22Rv1 (cell line): ENCODE data around the gene SLC16A2.

Experiments
- H3K27ac ChIP-seq: fragments of 450-650 bp; 2 replicates; pipeline ENCODE4 v1.5.1; 2017
- ZFX ChIP-seq: fragments of 450-650 bp; IDR thresholded peaks from 2 replicates; pipeline ENCODE4 v1.6.1; 2017; ENCODE audit warnings: antibody characterized with exemption, borderline replicate concordance
- TF ChIP-seq, protein P1 (sequence below): fragments of 450-650 bp; IDR thresholded peaks from 2 replicates; pipeline ENCODE4 v1.5.1; 2017; ENCODE audit warnings: mild to moderate bottlenecking

The SLC16A2 gene

DNA sequence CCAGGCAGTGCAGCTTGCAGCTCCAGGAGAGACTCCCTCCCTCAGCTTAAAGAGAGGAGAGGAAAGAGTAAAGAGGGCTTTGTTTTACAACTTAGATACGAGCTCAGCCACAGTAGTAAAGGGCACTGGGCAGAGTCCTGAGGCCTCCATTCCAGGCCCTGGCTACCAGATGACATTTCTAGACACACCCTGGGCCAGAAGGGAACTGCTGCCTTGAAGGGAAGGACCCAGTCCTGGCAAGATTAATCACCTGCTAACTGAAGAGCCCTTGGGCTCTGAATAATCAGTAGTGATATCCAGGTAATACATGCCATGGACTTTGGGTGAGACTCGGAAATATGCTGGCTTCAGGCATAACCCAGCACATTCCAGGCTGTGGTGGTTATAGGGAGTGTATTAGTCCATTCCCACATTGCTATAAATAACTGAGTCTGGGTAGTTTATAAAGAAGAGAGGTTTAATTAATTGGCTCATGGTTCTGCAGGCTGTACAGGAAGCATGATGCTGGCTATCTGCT is 15.3 kb upstream of the SLC16A2 start:
- TF ChIP-seq, protein P1, sequence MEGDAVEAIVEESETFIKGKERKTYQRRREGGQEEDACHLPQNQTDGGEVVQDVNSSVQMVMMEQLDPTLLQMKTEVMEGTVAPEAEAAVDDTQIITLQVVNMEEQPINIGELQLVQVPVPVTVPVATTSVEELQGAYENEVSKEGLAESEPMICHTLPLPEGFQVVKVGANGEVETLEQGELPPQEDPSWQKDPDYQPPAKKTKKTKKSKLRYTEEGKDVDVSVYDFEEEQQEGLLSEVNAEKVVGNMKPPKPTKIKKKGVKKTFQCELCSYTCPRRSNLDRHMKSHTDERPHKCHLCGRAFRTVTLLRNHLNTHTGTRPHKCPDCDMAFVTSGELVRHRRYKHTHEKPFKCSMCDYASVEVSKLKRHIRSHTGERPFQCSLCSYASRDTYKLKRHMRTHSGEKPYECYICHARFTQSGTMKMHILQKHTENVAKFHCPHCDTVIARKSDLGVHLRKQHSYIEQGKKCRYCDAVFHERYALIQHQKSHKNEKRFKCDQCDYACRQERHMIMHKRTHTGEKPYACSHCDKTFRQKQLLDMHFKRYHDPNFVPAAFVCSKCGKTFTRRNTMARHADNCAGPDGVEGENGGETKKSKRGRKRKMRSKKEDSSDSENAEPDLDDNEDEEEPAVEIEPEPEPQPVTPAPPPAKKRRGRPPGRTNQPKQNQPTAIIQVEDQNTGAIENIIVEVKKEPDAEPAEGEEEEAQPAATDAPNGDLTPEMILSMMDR: no peak
- TF ChIP-seq ZFX: no peak
- no peak overlapping the region for H3K27ac ChIP-seq

DNA sequence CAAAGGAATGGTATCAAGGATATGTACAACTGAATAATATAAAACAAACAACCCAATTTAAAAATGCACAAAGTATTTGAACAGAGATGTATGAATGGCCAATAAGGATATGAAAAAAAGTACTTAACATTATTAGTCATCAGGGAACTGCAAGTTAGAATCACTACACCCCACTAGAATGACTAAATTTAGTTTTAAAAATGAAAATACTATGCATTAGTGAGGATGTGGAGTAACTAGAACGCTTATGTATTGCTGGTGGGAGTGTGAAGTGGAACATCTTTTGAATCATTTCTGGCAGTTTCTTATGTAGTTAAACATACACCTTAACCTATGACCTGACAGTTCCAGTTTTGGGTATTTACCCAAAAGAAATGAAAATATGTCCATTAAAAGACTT is 13.0 kb upstream of the SLC16A2 start:
- TF ChIP-seq, protein P1: no peak
- no peak for TF ChIP-seq ZFX
- H3K27ac ChIP-seq: no peak overlapping the region

DNA sequence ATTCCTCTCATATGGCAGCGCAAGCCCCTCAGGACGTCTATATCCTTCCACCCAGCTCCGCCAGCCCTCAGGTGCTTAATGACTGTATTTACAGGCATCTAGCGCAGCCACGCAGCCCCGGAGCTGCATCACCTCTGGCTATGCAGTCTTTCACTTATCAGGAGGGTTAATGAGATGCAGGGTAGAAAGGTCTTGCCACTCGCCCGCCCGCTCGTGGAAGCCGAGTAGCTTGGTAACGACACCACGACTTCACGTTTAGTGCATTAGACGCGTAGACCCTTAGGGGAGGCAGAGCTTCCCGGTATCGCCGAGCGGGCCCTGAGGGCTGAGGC is 1.5 kb upstream of the SLC16A2 start:
- H3K27ac ChIP-seq: peak overlapping the region; percentile 71; the same call in 1 of the 2 replicates
- TF ChIP-seq ZFX: no peak
- TF ChIP-seq, protein P1: no peak

DNA sequence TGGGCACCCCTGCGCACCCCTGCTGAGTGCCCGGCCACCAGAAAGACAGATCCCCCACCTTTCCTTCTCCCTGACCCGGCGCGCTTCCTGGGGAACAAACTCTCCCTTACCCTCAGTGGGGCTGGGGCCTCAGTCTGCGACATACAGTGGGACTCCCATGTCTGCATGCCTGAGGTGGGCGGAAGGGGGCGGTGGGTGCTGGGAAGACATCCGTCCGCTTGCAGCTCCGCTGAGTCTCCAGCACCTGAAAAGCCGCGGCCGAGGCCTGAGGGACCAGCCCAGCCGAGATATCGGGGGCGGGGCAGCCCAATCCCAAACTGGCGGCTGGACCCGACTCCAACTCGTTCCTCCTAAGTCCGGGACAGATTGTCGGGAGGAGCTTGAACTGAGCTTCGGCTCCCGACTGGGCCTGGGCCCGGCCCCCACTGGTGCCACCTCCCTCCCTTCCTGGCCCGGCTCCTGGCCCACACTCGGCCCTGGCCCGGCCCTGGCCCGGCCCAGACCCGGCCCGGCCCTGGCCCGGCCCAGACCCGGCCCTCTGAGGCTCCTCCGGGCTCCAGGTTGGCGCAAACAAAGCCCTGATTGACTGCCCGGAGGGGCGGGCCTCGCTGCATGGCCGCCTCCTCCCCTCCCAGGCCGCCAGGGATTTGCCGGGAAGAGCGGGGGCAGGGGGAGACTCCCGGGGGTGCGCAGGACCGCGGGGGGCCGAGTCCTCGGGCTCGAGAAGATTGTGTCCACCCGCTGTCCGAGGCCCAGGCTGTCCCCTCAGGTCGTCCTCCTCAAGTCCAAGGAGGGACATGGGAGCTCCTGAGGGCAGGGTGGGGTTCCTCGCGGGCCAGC is 877 bp upstream of the SLC16A2 start:
- no peak for TF ChIP-seq ZFX
- TF ChIP-seq, protein P1: no peak
- H3K27ac ChIP-seq: peak overlapping the region; percentile 71

DNA sequence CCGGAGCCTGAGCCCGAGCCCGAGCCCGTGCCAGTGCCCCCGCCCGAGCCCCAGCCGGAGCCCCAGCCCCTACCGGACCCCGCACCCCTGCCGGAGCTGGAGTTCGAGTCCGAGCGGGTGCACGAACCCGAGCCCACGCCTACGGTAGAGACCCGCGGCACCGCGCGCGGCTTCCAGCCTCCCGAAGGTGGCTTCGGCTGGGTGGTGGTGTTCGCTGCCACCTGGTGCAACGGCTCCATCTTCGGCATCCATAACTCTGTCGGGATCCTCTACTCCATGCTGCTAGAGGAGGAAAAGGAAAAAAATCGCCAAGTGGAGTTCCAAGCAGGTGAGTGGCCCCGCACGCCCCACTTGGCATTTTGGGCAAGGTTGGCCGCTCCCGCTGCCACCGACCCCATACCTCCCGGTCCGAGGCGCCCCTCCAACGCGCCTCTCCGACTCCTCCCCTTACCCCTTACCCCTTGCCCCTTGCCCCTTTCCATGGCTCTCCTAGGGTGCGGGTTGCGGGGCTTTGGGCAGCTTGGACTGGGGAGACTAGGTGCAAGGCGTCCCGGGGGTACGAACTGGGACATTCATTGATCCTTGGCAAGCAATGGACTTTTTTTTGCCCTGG is 553 bp downstream of the SLC16A2 start:
- TF ChIP-seq, protein P1: no peak
- no peak for TF ChIP-seq ZFX
- H3K27ac ChIP-seq: no peak overlapping the region

DNA sequence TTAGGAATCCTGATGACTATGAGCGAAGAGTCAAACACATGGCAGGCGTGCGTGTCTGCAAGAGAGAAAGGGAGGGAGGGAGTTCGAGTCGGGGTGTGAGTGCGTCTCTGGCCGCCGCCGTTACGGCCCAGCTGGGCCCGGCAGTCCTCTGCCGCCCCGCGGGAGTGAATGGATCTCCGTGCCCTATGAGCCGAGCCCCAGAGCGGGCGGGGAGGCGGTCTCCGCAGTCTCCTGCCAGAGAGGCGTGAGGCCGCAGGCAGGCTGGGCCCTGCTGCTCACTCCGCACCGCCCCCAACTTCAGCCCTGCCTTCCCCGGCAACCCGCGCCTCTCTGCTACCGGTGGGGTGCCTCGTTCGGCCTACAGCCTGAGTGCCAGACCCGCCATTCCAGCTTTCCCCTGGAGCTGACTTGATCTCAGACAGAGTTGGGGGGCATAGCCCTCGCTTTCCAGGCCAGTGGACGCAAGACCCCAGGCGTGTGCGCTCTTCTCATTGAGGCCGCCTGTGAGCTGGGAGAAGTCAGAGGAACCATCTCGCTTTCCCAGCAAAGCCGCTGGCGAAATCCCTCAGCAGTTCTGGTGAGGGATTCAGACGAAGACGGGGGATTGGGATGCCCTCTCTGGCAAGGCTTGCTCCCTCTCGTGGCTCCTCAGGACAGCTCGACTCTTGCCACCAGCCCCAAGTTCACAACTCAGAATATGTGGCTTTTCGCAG is 1.4 kb downstream of the SLC16A2 start:
- no peak overlapping the region for H3K27ac ChIP-seq
- TF ChIP-seq, protein P1: no peak
- TF ChIP-seq ZFX: no peak
